Mesenchymal stem cell (in vitro differentiated cells and primary cell): ENCODE results near the gene AKT3.

Experiments
- DNase-seq: peaks from one replicate; pipeline ENCODE4 v3.0.0-alpha.2; 2013
- H2AFZ ChIP-seq: one replicate; pipeline ENCODE4 v1.6.1; 2013; ENCODE audit warnings: low read depth, mild to moderate bottlenecking, control low read depth, inconsistent platforms, low read length, moderate library complexity
- H2AK5ac ChIP-seq: 2 replicates; pipeline ENCODE4 v1.6.1; 2013; ENCODE audit warnings: low read length, moderate library complexity, mild to moderate bottlenecking, inconsistent platforms; ENCODE audit not compliant: severe bottlenecking
- H2BK120ac ChIP-seq: one replicate; pipeline ENCODE4 v1.6.1; 2013; ENCODE audit warnings: low read depth, mild to moderate bottlenecking, inconsistent platforms, low read length, moderate library complexity
- H2BK12ac ChIP-seq, 2 experiments: one replicate each; pipeline ENCODE4 v1.6.1; 2013; ENCODE audit warnings: inconsistent platforms in 2 of 2, low read length in 2 of 2, mild to moderate bottlenecking in 2 of 2, moderate library complexity in 2 of 2, control low read depth in 1 of 2
- H2BK15ac ChIP-seq: one replicate; pipeline ENCODE4 v1.6.1; 2013; ENCODE audit warnings: mild to moderate bottlenecking, low read depth, inconsistent platforms; ENCODE audit not compliant: poor library complexity, severe bottlenecking
- H2BK5ac ChIP-seq: 2 replicates; pipeline ENCODE4 v1.6.1; 2013; ENCODE audit warnings: low read depth, mild to moderate bottlenecking, low read length, control low read depth, inconsistent platforms; ENCODE audit not compliant: poor library complexity, severe bottlenecking
- H3K14ac ChIP-seq, 2 experiments: one replicate each; pipeline ENCODE4 v1.6.1; 2013; ENCODE audit warnings: inconsistent platforms in 2 of 2, low read length in 2 of 2, control low read depth in 1 of 2, mild to moderate bottlenecking in 1 of 2, moderate library complexity in 1 of 2
- H3K18ac ChIP-seq, 2 experiments: one replicate each; pipeline ENCODE4 v1.6.1; 2013; ENCODE audit warnings: inconsistent platforms in 2 of 2, low read length in 2 of 2, control low read depth in 1 of 2, low read depth in 1 of 2, mild to moderate bottlenecking in 1 of 2
- H3K23ac ChIP-seq, 2 experiments: one replicate each; pipeline ENCODE4 v1.6.1; 2013; ENCODE audit warnings: inconsistent platforms in 2 of 2, low read length in 2 of 2, mild to moderate bottlenecking in 2 of 2, moderate library complexity in 2 of 2, control low read depth in 1 of 2
- H3K27ac ChIP-seq: 2 replicates; pipeline ENCODE4 v1.5.1; 2013; ENCODE audit warnings: mild to moderate bottlenecking, moderate library complexity, low read length, control low read depth, inconsistent platforms; ENCODE audit not compliant: poor library complexity, severe bottlenecking
- H3K27me3 ChIP-seq, 2 experiments: 2 replicates each; pipeline versions ENCODE4 v1.6.1 to v1.7.0; 2013; ENCODE audit warnings: low read length in 2 of 2, mild to moderate bottlenecking in 2 of 2, moderate library complexity in 2 of 2, control low read depth in 1 of 2, inconsistent platforms in 1 of 2; ENCODE audit not compliant: control insufficient read depth in 1 of 2, insufficient read depth in 1 of 2
- H3K36me3 ChIP-seq, 2 experiments: 2 replicates each; pipeline versions ENCODE4 v1.6.1 to v1.7.0; 2013; ENCODE audit warnings: low read length in 2 of 2, control low read depth in 1 of 2, inconsistent platforms in 1 of 2, low read depth in 1 of 2, mild to moderate bottlenecking in 1 of 2; ENCODE audit not compliant: insufficient read depth in 2 of 2, control insufficient read depth in 1 of 2
- H3K4ac ChIP-seq, 2 experiments: one replicate each; pipeline ENCODE4 v1.6.1; 2013; ENCODE audit warnings: inconsistent platforms in 2 of 2, low read length in 2 of 2, mild to moderate bottlenecking in 2 of 2, moderate library complexity in 2 of 2, control low read depth in 1 of 2, low read depth in 1 of 2
- H3K4me1 ChIP-seq: 2 replicates; pipeline ENCODE4 v1.6.1; 2013; ENCODE audit warnings: low read depth, low read length, control low read depth; ENCODE audit not compliant: control insufficient read depth, insufficient read depth
- H3K4me2 ChIP-seq: 2 replicates; pipeline ENCODE4 v1.6.1; 2013; ENCODE audit warnings: low read length, mild to moderate bottlenecking, inconsistent platforms; ENCODE audit not compliant: poor library complexity, severe bottlenecking
- H3K4me3 ChIP-seq, 2 experiments: 2 replicates each; pipeline versions ENCODE4 v1.5.1 to v1.7.0; 2013; ENCODE audit warnings: low read length in 2 of 2, mild to moderate bottlenecking in 2 of 2, control low read depth in 1 of 2, low read depth in 1 of 2; ENCODE audit not compliant: insufficient read depth in 1 of 2
- H3K79me1 ChIP-seq: replicated peaks from 2 replicates; pipeline ENCODE4 v1.6.1; 2013; ENCODE audit warnings: mild to moderate bottlenecking, control low read depth, low read length, inconsistent platforms; ENCODE audit not compliant: poor library complexity, severe bottlenecking
- H3K9ac ChIP-seq: 2 replicates; pipeline ENCODE4 v1.7.0; 2013; ENCODE audit warnings: mild to moderate bottlenecking, low read length, moderate library complexity
- H3K9me3 ChIP-seq: 2 replicates; pipeline ENCODE4 v1.7.0; 2013; ENCODE audit warnings: mild to moderate bottlenecking, low read length; ENCODE audit not compliant: control insufficient read depth
- H4K8ac ChIP-seq: one replicate; pipeline ENCODE4 v1.6.1; 2013; ENCODE audit warnings: inconsistent platforms, mild to moderate bottlenecking, low read length, moderate library complexity
- H4K91ac ChIP-seq: one replicate; pipeline ENCODE4 v1.6.1; 2013; ENCODE audit warnings: mild to moderate bottlenecking, low read length, inconsistent platforms
- WGBS: methylation state at CpG from one replicate; pipeline ENCODE4 v1.1.7; 2013; ENCODE audit warnings: mixed read lengths; 5-methylcytosine and 5-hydroxymethylcytosine counted together

The AKT3 gene

GRCh38 chr1:243727503-243728203 lies 122.4 kb downstream of the AKT3 start:
- H3K18ac ChIP-seq, result no peak overlapping the region

GRCh38 chr1:243726806-243727502 lies 123.1 kb downstream of the AKT3 start:
- Histone ChIP-seq H2BK12ac (no peak overlapping the region), H3K4ac (no peak overlapping the region), H3K4me2 (no peak overlapping the region), H3K36me3 (peaks cover 6 to 12% of the 10 kb centered on the region in 2 experiments), H3K14ac (no peak overlapping the region), H3K27me3 (no peaks in the 10 kb centered on the region), H3K27ac (no peak overlapping the region), H4K8ac (no peak overlapping the region), H3K4me3 (no peak overlapping the region), H3K9me3 (no peaks in the 10 kb centered on the region), H3K23ac (no peak overlapping the region), H3K9ac (no peak overlapping the region), H3K18ac (no peak overlapping the region), H3K4me1 (peaks cover 6% of the 10 kb centered on the region), H2BK5ac (no peak overlapping the region), H2AFZ (no peak overlapping the region), H3K79me1 (peaks cover 26% of the 10 kb centered on the region), H2BK15ac (no peak overlapping the region), H2AK5ac (no peak overlapping the region), H4K91ac (no peak overlapping the region), H2BK120ac (no peak overlapping the region)
- WGBS, result 100% methylated on average over 1 of the region's 2 CpGs
- no peak for DNase-seq

More at GRCh38 chr1:243727503-243728203, 122.4 kb downstream of the AKT3 start:
- Histone ChIP-seq H3K4me2 (no peak overlapping the region), H3K23ac (no peak overlapping the region), H3K4me1 (peaks cover 6% of the 10 kb centered on the region), H4K91ac (no peak overlapping the region), H4K8ac (no peak overlapping the region), H3K79me1 (peaks cover 27% of the 10 kb centered on the region), H2BK120ac (no peak overlapping the region), H3K9ac (no peak overlapping the region), H3K27ac (no peak overlapping the region), H2AK5ac (no peak overlapping the region), H2BK12ac (no peak overlapping the region), H3K4ac (no peak overlapping the region), H3K14ac (no peak overlapping the region), H3K4me3 (no peak overlapping the region), H3K27me3 (no peaks in the 10 kb centered on the region), H2BK15ac (no peak overlapping the region), H2BK5ac (no peak overlapping the region), H3K36me3 (peaks cover 6 to 12% of the 10 kb centered on the region in 2 experiments), H2AFZ (no peak overlapping the region), H3K9me3 (no peaks in the 10 kb centered on the region)
- DNase-seq, result no peak
- WGBS, result 94% methylated on average over 4 of the region's 4 CpGs

GRCh38 chr1:243725846-243726245 lies 124.2 kb downstream of the AKT3 start:
- peaks cover 6% of the 10 kb centered on the region for H3K4me1 ChIP-seq
- no peak for DNase-seq
- peaks cover 6 to 11% of the 10 kb centered on the region in 2 experiments for H3K36me3 ChIP-seq
- no peak overlapping the region for H2BK5ac ChIP-seq
- H3K4me2 ChIP-seq, result no peak overlapping the region
- H3K27ac ChIP-seq, result no peak overlapping the region
- no peak overlapping the region for H3K9ac ChIP-seq
- H3K79me1 ChIP-seq, result peaks cover 27% of the 10 kb centered on the region
- H4K8ac ChIP-seq, result no peak overlapping the region
- WGBS, result 100% methylated on average over 2 of the region's 3 CpGs
- no peak overlapping the region for H2BK12ac ChIP-seq
- H2BK15ac ChIP-seq, result no peak overlapping the region
- H3K4ac ChIP-seq, result no peak overlapping the region
- H3K23ac ChIP-seq, result no peak overlapping the region
- H3K9me3 ChIP-seq, result no peaks in the 10 kb centered on the region
- no peaks in the 10 kb centered on the region for H3K27me3 ChIP-seq
- H2AFZ ChIP-seq, result no peak overlapping the region
- H3K14ac ChIP-seq, result no peak overlapping the region
- H2BK120ac ChIP-seq, result no peak overlapping the region
- no peak overlapping the region for H2AK5ac ChIP-seq
- no peak overlapping the region for H3K4me3 ChIP-seq
- no peak overlapping the region for H4K91ac ChIP-seq
- H3K18ac ChIP-seq, result no peak overlapping the region

GRCh38 chr1:243725075-243725474 lies 125.0 kb downstream of the AKT3 start:
- Histone ChIP-seq H3K4me1 (peaks cover 2% of the 10 kb centered on the region), H2AFZ (no peak overlapping the region), H2BK15ac (no peak overlapping the region), H2BK5ac (no peak overlapping the region), H3K79me1 (peaks cover 19% of the 10 kb centered on the region), H3K4me2 (no peak overlapping the region), H2BK12ac (no peak overlapping the region), H3K27me3 (no peaks in the 10 kb centered on the region), H3K36me3 (peaks cover under 1 to 3% of the 10 kb centered on the region in 2 experiments), H3K14ac (no peak overlapping the region), H3K4me3 (no peak overlapping the region), H2AK5ac (no peak overlapping the region), H2BK120ac (peak overlapping the region; percentile 5), H3K9me3 (no peaks in the 10 kb centered on the region), H3K18ac (no peak overlapping the region), H3K4ac (no peak overlapping the region), H4K8ac (no peak overlapping the region), H3K23ac (no peak overlapping the region), H3K9ac (no peak overlapping the region), H3K27ac (no peak overlapping the region), H4K91ac (no peak overlapping the region)
- 97% methylated on average over 3 of the region's 3 CpGs for WGBS
- no peak for DNase-seq
